ENCODE results near the gene ZNF512. TPM values are rescaled to one million over a fixed set of nuclear protein-coding genes. Genes with fewer than 3 reads are reported as not detected.

The ZNF512 gene
- total RNA-seq, 1 donor from 2014 or later = 58.2 TPM

GRCh38 chr2:27561060-27561459 is 21.8 kb upstream of the ZNF512 start:
- DNase-seq (ENCODE audit: low read depth, low spot score) = no peak
- Mint-ChIP-seq H3K9me3 (no peaks in the 10 kb centered on the region), H3K4me3 (no peak overlapping the region), H3K27me3 (ENCODE audit: low read depth) (peaks cover 35% of the 10 kb centered on the region), H3K4me1 (no peaks in the 10 kb centered on the region), H3K27ac (ENCODE audit: unreplicated experiment) (no peak overlapping the region), H3K36me3 (ENCODE audit: low read depth) (no peaks in the 10 kb centered on the region)
- TF ChIP-seq, protein P1, sequence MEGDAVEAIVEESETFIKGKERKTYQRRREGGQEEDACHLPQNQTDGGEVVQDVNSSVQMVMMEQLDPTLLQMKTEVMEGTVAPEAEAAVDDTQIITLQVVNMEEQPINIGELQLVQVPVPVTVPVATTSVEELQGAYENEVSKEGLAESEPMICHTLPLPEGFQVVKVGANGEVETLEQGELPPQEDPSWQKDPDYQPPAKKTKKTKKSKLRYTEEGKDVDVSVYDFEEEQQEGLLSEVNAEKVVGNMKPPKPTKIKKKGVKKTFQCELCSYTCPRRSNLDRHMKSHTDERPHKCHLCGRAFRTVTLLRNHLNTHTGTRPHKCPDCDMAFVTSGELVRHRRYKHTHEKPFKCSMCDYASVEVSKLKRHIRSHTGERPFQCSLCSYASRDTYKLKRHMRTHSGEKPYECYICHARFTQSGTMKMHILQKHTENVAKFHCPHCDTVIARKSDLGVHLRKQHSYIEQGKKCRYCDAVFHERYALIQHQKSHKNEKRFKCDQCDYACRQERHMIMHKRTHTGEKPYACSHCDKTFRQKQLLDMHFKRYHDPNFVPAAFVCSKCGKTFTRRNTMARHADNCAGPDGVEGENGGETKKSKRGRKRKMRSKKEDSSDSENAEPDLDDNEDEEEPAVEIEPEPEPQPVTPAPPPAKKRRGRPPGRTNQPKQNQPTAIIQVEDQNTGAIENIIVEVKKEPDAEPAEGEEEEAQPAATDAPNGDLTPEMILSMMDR (conservative IDR thresholded peaks at IDR 0.05) = no peak

DNA sequence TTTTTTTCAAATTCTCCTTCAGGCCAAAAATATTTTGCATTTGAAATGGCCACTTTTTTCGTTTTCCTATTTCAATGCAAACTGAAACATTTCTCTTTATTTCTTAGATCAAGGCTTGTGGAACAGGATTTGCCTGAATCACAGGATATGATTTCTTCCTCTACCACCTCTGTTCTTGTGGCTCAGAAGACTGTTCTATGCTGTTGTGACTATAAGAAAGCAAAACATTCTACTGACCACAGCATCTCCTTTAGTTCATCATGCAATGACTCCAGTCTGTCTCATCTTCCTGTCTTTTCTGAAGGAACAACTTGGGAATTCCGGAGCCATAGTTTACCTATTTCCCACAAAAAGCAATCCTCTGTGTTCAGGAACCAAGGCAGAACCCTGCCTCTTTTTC is 16.2 kb upstream of the ZNF512 start:
- H3K36me3 Mint-ChIP-seq (ENCODE audit: low read depth) = peaks cover 8% of the 10 kb centered on the region
- H3K27me3 Mint-ChIP-seq (ENCODE audit: low read depth) = peaks cover 59% of the 10 kb centered on the region
- H3K9me3 Mint-ChIP-seq = peaks cover 15% of the 10 kb centered on the region

DNA sequence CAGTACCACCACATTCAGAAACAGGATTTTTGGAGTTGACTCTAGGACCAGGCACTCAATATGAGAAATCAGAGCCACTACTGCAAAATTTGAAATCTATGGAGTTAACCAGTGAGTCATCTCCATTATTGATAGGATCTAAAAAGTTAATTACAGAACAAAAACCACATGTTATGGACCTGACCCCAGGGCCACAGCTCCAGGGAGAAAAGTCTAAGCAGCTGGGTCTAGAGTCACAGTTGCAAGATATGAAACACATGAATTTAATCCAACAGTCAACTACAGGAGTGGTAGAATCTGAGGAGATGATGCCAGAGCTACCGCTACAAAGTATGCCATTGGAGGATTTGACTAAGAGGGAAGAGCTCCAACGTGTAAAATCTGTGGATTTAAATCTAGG is 13.4 kb upstream of the ZNF512 start:
- DNase-seq (ENCODE audit: low read depth, low spot score) = no peak
- peaks cover 16% of the 10 kb centered on the region for H3K9me3 Mint-ChIP-seq
- TF ChIP-seq, protein P1 (conservative IDR thresholded peaks at IDR 0.05) = no peak
- no peak overlapping the region for H3K27ac Mint-ChIP-seq (ENCODE audit: unreplicated experiment)
- H3K27me3 Mint-ChIP-seq (ENCODE audit: low read depth) = peaks cover 53% of the 10 kb centered on the region
- peaks cover 9% of the 10 kb centered on the region for H3K36me3 Mint-ChIP-seq (ENCODE audit: low read depth)
- no peaks in the 10 kb centered on the region for H3K4me1 Mint-ChIP-seq
- H3K4me3 Mint-ChIP-seq = no peak overlapping the region

More for the DNA sequence above, 16.2 kb upstream of the ZNF512 start:
- TF ChIP-seq, protein P1 (conservative IDR thresholded peaks at IDR 0.05) = no peak
- H3K27ac Mint-ChIP-seq (ENCODE audit: unreplicated experiment) = no peak overlapping the region
- H3K4me1 Mint-ChIP-seq = no peaks in the 10 kb centered on the region
- H3K4me3 Mint-ChIP-seq = no peak overlapping the region
- DNase-seq (ENCODE audit: low read depth, low spot score) = no peak

- H3K9me3 Mint-ChIP-seq = peaks cover 18% of the 10 kb centered on the region
- H3K27me3 Mint-ChIP-seq (ENCODE audit: low read depth) = peaks cover 36% of the 10 kb centered on the region
These were observed 11.6 kb upstream of the ZNF512 start for GRCh38 chr2:27571197-27571596.

GRCh38 chr2:27571681-27572080 is 11.2 kb upstream of the ZNF512 start:
- peaks cover 16% of the 10 kb centered on the region for H3K9me3 Mint-ChIP-seq
- no peaks in the 10 kb centered on the region for H3K4me1 Mint-ChIP-seq
- no peak overlapping the region for H3K4me3 Mint-ChIP-seq
- no peak overlapping the region for H3K27ac Mint-ChIP-seq (ENCODE audit: unreplicated experiment)
- peaks cover 10% of the 10 kb centered on the region for H3K36me3 Mint-ChIP-seq (ENCODE audit: low read depth)
- DNase-seq (ENCODE audit: low read depth, low spot score) = no peak
- TF ChIP-seq, protein P1 (conservative IDR thresholded peaks at IDR 0.05) = no peak
- H3K27me3 Mint-ChIP-seq (ENCODE audit: low read depth) = peaks cover 31% of the 10 kb centered on the region

More at GRCh38 chr2:27571197-27571596, 11.6 kb upstream of the ZNF512 start:
- TF ChIP-seq, protein P1 (conservative IDR thresholded peaks at IDR 0.05) = no peak
- Mint-ChIP-seq H3K27ac (ENCODE audit: unreplicated experiment) (no peak overlapping the region), H3K4me1 (no peaks in the 10 kb centered on the region), H3K4me3 (no peak overlapping the region), H3K36me3 (ENCODE audit: low read depth) (peaks cover 10% of the 10 kb centered on the region)
- no peak for DNase-seq (ENCODE audit: low read depth, low spot score)

DNA sequence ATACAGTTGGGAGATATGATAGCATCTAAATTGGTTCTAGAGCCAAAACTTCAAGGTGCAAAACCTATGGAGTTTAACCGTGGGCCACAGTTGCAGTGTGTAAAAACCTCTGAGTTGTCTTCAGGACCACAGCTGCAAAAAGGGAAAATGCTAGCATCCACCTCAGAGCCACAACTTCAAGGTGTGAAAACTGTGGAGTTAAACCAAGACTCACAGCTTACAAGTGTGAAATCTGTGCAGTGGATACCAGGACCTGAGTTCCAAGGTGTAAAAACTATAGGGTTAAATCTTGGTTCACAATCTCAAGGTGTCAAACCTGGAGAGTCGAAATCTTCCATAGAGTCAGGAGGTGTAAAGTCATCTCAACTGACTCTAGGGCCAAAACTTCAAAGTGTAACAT is 10.4 kb upstream of the ZNF512 start:
- peaks cover 23% of the 10 kb centered on the region for H3K27me3 Mint-ChIP-seq (ENCODE audit: low read depth)

More for the DNA sequence above, 10.4 kb upstream of the ZNF512 start:
- Mint-ChIP-seq H3K9me3 (peaks cover 18% of the 10 kb centered on the region), H3K4me1 (no peaks in the 10 kb centered on the region), H3K36me3 (ENCODE audit: low read depth) (peaks cover 10% of the 10 kb centered on the region), H3K4me3 (no peak overlapping the region), H3K27ac (ENCODE audit: unreplicated experiment) (no peak overlapping the region)
- no peak for DNase-seq (ENCODE audit: low read depth, low spot score)
- TF ChIP-seq, protein P1 (conservative IDR thresholded peaks at IDR 0.05) = no peak

Data from neural crest cell (in vitro differentiated cells).